Gastroesophageal sphincter (tissue), 4 donors: Measurements from ENCODE around the gene SLC9A8. TPM values are rescaled to one million over a fixed set of nuclear protein-coding genes. Genes with fewer than 3 reads are reported as not detected.
A peak's percentile ranks its signal among the peaks of the same experiment; 100 is the strongest.

Experiments used
- ATAC-seq: fragments of 150-250 bp; one replicate; pipeline ENCODE4 v1.9.1; 2016; ENCODE audit warnings: mild to moderate bottlenecking, moderate library complexity
- H3K27ac ChIP-seq, 4 donors: fragments of 200-600 bp; sonication (generic) in 3 of 4; 1 replicate in 3 of 4; 2 replicates in 1 of 4; pipeline ENCODE4 v1.5.1; 2016 to 2019
- H3K27me3 ChIP-seq: fragments of 200-600 bp; sonication (generic); one replicate; pipeline ENCODE4 v1.5.1; 2019
- H3K36me3 ChIP-seq, 2 donors: fragments of 200-600 bp; sonication (generic); one replicate each; pipeline ENCODE4 v1.5.1; 2019; ENCODE audit warnings: control low read depth in 1 of 2
- H3K4me1 ChIP-seq, 3 donors: fragments of 200-600 bp; sonication (generic); 1 replicate in 2 of 3; 2 replicates in 1 of 3; pipeline ENCODE4 v1.5.1; 2016 to 2019; ENCODE audit warnings: control low read depth in 2 of 3
- H3K4me3 ChIP-seq, 2 donors: fragments of 200-600 bp; sonication (generic); one replicate each; pipeline ENCODE4 v1.5.1; 2019; ENCODE audit warnings: mild to moderate bottlenecking in 1 of 2, moderate library complexity in 1 of 2
- H3K9me3 ChIP-seq, 3 donors: fragments of 200-600 bp; sonication (generic); one replicate each; pipeline ENCODE4 v1.5.1; 2017 to 2019; ENCODE audit warnings: control low read depth in 2 of 3
- EP300 ChIP-seq: sonication (generic); formaldehyde crosslinking; IDR thresholded peaks from one replicate; pipeline ENCODE4 v1.6.1; 2017; ENCODE audit warnings: antibody characterized with exemption, mild to moderate bottlenecking
- POLR2A ChIP-seq, 2 donors: fragments of 450-650 bp; IDR thresholded peaks; one replicate each; pipeline ENCODE4 v1.6.1; 2017; ENCODE audit warnings: antibody characterized with exemption in 2 of 2, mild to moderate bottlenecking in 2 of 2, moderate library complexity in 1 of 2
- POLR2AphosphoS5 ChIP-seq: sonication (generic); formaldehyde crosslinking; IDR thresholded peaks from one replicate; pipeline ENCODE4 v1.6.1; 2017; ENCODE audit warnings: antibody characterized with exemption
- WGBS, 2 donors: methylation state at CpG; one replicate each; pipeline ENCODE4 v1.1.5; 2018; ENCODE audit warnings: low coverage in 1 of 2; 5-methylcytosine and 5-hydroxymethylcytosine counted together
- total RNA-seq, 4 donors: library from RNA; depleted of rRNA; stranded (reverse); fragments of >200 nt; gene quantifications; one replicate each; pipeline ENCODE4 v1.1.0, GENCODE V29; 2016
- TF ChIP-seq, protein P1 (sequence below), 4 experiments: fragments of 200-600 bp in 2 of 4; fragments of 450-650 bp in 2 of 4; sonication (generic) in 1 of 4; IDR thresholded peaks; one replicate each; pipeline ENCODE4 v1.5.1; 2017 to 2019; ENCODE audit warnings: antibody characterized with exemption in 4 of 4, mild to moderate bottlenecking in 2 of 4, moderate library complexity in 2 of 4

Gene SLC9A8
- total RNA-seq, 4 donors from 2014 or later = 4.7 to 9.3 (median 7.5) TPM

DNA sequence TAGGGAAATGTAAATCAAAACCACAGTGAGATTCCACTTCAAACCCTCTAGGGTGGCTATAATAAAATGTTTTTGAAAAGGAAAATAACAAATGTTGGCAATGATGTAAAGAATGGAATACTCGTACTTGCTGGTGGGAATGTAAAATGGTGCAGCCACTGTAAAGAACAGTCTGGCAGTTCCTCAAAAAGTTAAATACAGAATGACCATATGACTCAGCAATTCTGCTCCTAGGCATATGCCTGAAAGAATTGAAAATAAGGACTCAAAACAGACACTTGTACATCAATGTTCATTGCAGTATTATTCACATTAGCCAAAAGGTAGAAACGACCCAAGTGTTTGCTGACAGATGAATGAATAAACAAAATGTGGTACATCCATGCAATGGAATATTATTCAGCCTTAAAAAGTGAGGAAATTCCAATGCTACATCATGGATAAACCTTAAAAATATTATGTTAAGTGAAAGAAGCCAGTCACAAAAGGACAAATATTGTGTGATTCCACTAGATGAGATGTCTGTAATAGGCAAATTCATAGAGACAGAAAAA, 113.3 kb downstream of the SLC9A8 start:
- ATAC-seq = no peak
- Histone ChIP-seq H3K27me3 (no peaks in the 10 kb centered on the region), H3K4me3 (no peak overlapping the region), H3K9me3 (no peaks in the 10 kb centered on the region), H3K4me1 (peaks cover 0 to 12% (median 0%) of the 10 kb centered on the region in 3 donors), H3K27ac (no peak overlapping the region), H3K36me3 (no peaks in the 10 kb centered on the region)
- WGBS, 2 donors = 65 to 77% methylated on average over 2 of the region's 2 CpGs
- TF ChIP-seq, protein P1, sequence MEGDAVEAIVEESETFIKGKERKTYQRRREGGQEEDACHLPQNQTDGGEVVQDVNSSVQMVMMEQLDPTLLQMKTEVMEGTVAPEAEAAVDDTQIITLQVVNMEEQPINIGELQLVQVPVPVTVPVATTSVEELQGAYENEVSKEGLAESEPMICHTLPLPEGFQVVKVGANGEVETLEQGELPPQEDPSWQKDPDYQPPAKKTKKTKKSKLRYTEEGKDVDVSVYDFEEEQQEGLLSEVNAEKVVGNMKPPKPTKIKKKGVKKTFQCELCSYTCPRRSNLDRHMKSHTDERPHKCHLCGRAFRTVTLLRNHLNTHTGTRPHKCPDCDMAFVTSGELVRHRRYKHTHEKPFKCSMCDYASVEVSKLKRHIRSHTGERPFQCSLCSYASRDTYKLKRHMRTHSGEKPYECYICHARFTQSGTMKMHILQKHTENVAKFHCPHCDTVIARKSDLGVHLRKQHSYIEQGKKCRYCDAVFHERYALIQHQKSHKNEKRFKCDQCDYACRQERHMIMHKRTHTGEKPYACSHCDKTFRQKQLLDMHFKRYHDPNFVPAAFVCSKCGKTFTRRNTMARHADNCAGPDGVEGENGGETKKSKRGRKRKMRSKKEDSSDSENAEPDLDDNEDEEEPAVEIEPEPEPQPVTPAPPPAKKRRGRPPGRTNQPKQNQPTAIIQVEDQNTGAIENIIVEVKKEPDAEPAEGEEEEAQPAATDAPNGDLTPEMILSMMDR (IDR thresholded peaks at IDR 0.05) = no peak

DNA sequence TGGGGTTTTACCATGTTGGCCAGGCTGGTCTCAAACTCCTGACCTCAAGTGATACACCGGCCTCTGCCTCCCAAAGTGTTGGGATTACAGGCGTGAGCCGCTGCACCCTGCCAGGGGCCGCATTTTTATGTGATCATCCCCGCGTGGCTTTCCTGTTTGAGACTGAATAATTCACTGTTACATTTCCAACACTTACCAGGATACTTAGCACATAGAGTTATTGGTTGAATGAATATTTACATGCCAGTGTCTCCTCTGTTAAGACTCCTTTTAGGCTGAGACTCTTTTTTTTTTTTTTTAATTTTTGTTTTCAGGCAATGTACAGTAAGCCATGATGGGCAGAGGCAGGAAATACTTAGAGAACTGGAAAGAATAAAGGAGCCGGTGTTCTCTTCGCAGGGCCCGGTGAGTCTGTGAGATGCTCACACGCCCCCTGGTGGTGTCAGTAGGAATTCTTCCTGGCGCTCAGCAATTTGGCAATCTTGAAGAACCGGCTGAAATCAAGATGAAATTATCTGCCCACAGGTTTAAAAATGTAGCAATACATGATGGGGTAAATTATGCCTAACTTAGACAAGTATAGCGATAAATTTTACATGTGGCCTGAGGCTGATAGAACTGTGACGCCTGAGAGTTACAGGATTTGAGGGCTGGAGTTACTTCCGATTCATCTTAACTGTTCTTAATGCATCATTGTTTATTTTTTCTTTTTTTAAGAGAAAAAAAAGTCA, 115.9 kb downstream of the SLC9A8 start:
- Histone ChIP-seq H3K9me3 (no peaks in the 10 kb centered on the region), H3K4me1 (peaks cover 0 to 12% (median 0%) of the 10 kb centered on the region in 3 donors), H3K36me3 (no peaks in the 10 kb centered on the region), H3K27me3 (no peaks in the 10 kb centered on the region), H3K27ac (peak overlapping the region in 2 of 4 donors; percentile 48 to 67), H3K4me3 (no peak overlapping the region)
- WGBS, 2 donors = 7 to 15% methylated on average over 11 to 14 of the region's 15 CpGs
- TF ChIP-seq POLR2AphosphoS5 = no peak
- TF ChIP-seq, protein P1 (IDR thresholded peaks at IDR 0.05) = peak in 3 of 4 experiments; percentile 85 to 91 (median 86)
- peak; percentile 87 for ATAC-seq

DNA sequence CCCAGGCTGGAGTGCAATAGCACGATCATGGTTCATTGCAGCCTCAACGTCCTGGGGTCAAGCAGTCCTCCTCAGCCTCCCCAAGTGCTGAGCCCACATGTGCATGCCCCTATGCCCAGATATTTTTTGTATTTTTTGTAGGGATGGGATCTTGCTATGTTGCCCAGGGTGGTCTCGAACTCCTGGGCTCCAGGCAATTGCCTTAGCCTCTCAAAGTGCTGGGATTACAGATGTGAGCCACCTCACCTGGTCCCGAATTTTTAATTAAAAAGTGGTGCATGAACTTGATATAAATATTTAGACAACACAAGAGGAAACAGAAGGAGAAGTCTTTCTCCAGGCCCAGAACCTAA, 116.5 kb downstream of the SLC9A8 start:
- Histone ChIP-seq H3K9me3 (no peaks in the 10 kb centered on the region), H3K4me3 (no peak overlapping the region), H3K27me3 (no peaks in the 10 kb centered on the region), H3K27ac (peak overlapping the region in 1 of 4 donors; percentile 67), H3K36me3 (no peaks in the 10 kb centered on the region), H3K4me1 (peaks cover 0 to 12% (median 0%) of the 10 kb centered on the region in 3 donors)
- TF ChIP-seq, protein P1 (IDR thresholded peaks at IDR 0.05) = no peak
- TF ChIP-seq EP300 (no peak), POLR2AphosphoS5 (no peak), POLR2A (IDR thresholded peaks at IDR 0.05) (no peak)
- ATAC-seq = no peak
- 0 to 22% methylated on average over 2 to 3 of the region's 4 CpGs for WGBS, 2 donors

DNA sequence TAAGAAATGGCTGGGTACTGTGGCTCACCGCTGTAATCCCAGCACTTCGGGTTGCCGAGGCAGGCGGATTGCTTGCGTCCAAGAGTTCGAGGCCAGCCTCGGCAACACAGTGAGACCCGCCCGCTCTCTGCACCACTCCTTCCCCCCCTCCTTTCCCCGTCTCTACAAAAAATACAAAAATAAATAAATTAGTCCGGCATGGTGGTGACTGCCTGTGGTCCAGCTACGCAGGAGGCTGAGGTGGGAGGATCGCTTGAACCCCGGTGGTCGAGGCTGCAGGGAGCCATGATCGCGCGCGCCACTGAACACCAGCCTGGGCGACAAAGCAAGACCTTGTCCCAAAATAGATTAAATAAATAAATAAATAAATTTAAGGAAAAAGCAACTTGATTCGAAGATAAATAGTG, 123.1 kb downstream of the SLC9A8 start:
- TF ChIP-seq POLR2A (IDR thresholded peaks at IDR 0.05) = no peak
- TF ChIP-seq POLR2AphosphoS5 = no peak
- no peak for TF ChIP-seq EP300
- peak; percentile 19 for ATAC-seq
- H3K9me3 ChIP-seq = no peaks in the 10 kb centered on the region
- H3K27me3 ChIP-seq = no peaks in the 10 kb centered on the region
- WGBS, 2 donors = 28 to 32% methylated on average over 8 to 20 of the region's 21 CpGs
- peak overlapping the region in 3 of 4 donors; percentile 93 to 97 (median 95) for H3K27ac ChIP-seq
- H3K4me3 ChIP-seq = peak overlapping the region; percentile 84 to 98
- H3K4me1 ChIP-seq = peaks cover 0 to 43% (median 21%) of the 10 kb centered on the region in 3 donors
- H3K36me3 ChIP-seq = peaks cover 0 to 12% of the 10 kb centered on the region in 2 donors

DNA sequence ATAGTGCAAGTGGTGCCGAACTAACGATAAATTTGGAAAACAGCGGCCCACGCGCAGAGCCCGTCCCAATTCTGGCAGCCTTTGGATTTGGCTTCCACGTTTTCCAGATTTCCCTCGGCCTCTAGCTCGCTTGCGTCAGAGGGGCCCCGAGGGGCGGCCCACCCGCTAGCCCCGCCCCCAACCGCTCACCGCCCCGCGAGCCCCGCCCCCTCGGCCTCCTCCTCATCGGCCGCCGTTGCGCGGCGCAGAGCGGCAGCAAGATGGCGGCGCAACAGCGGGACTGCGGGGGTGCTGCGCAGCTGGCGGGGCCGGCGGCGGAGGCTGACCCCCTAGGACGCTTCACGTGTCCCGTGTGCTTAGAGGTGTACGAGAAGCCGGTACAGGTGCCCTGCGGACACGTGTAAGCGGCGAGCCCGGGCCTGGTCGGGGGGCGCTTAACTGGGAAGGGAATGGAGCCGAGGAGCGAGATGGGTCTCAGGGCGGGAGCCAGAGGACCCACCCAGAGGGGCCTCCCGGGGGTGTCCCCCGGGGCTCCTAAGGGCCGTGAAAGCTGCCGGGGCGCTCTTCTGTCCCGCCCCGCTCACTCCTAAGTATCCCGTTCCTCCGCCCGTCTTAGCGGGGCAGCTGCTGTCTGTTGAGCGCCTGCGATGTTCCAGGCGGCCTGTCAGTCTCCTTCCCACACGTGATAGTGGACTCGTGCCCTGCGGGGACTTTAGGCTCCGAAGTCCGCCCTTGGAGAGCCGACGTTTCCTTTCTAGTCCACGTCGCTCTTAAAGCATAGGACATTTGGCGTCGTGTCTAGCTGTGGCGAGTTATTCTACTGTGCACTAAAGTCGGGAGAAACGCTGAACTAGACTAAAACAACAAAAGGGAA, 123.8 kb downstream of the SLC9A8 start, which contains the start of gene RNF114:
Gene RNF114, plus strand, starts transcription at position 245 of the 874 bp plus-strand sequence. Its CDS starts 16 bp downstream, at position 261.
- Histone ChIP-seq H3K27me3 (no peaks in the 10 kb centered on the region), H3K9me3 (no peaks in the 10 kb centered on the region), H3K4me1 (peaks cover 0 to 50% (median 25%) of the 10 kb centered on the region in 3 donors), H3K36me3 (peaks cover 0 to 18% of the 10 kb centered on the region in 2 donors), H3K27ac (peak within 1 kb of the TSS; percentile 86 to 97 (median 94)), H3K4me3 (peak within 1 kb of the TSS; percentile 84 to 98)
- peak; percentile 92 for ATAC-seq
- 0% methylated on average over 12 to 21 of the region's 79 CpGs for WGBS, 2 donors
- TF ChIP-seq POLR2AphosphoS5 (peak; percentile 98), POLR2A (IDR thresholded peaks at IDR 0.05) (peak; percentile 94 to 96), EP300 (no peak)
- TF ChIP-seq, protein P1 (IDR thresholded peaks at IDR 0.05) = peak in 2 of 4 experiments; percentile 19 to 49
